Measurements from ENCODE around the gene KCNAB2.

KCNAB2 gene

DNA sequence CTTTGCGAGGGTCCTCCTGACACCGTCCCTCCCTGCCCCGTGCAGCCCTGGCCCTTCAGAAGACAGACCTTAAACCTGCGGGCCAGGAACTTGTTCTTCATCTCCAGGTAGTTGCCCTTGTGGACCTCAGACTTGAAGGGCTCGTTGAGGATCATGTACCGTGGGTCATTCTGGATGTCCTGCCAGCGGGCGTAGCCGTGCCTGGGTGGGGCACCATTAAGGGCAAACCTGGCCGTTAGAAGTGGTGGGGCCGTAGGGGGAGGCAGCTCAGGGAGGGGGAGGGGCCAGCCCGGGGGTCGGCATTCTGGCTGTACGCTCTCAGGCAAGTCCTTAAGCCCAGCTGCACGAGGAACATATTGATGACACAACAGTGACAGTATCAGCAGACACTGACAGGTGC lies 64.6 kb downstream of the KCNAB2 start:
- no peaks in the 10 kb centered on the region for H3K4me1 ChIP-seq
- TF ChIP-seq CTCF (IDR thresholded peaks at IDR 0.05) = no peak

DNA sequence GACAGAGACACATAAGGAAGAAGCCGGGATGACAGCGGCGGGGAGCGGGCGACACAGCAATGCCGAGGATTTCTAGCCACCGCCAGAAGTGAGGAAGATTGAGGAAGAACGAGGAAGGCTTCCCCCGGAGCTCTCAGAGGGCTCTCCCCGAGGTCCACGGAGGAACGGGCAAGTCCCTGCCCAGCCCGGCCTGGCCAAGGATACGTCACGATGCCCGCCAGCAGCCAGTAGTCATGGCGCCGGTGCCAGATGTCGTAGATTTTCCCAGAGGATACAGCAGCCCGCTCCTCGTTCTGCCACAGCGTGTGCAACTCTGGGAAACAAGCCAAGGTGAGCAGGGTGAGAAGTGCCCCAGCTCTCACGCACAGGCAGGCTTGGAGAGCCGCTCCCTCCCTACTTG lies 65.9 kb downstream of the KCNAB2 start:
- no peak overlapping the region for H3K4me2 ChIP-seq (ENCODE audit: low read length)
- no peaks in the 10 kb centered on the region for H3K36me3 ChIP-seq (ENCODE audit: control insufficient read depth, insufficient read depth, low read length)

More for the DNA sequence above, 64.6 kb downstream of the KCNAB2 start:
- Histone ChIP-seq H3K27me3 (ENCODE audit: control insufficient read depth, insufficient read depth, low read length) (no peaks in the 10 kb centered on the region), H3K9me3 (ENCODE audit: control insufficient read depth, low read length) (no peaks in the 10 kb centered on the region), H3K36me3 (ENCODE audit: control insufficient read depth, insufficient read depth, low read length) (no peaks in the 10 kb centered on the region), H2AFZ (no peak overlapping the region), H3K4me2 (ENCODE audit: low read length) (no peak overlapping the region), H3K27ac (no peak overlapping the region), H3K79me2 (no peaks in the 10 kb centered on the region), H3K9ac (no peak overlapping the region), H3K4me3 (ENCODE audit: low read depth, low read length) (no peak overlapping the region)

DNA sequence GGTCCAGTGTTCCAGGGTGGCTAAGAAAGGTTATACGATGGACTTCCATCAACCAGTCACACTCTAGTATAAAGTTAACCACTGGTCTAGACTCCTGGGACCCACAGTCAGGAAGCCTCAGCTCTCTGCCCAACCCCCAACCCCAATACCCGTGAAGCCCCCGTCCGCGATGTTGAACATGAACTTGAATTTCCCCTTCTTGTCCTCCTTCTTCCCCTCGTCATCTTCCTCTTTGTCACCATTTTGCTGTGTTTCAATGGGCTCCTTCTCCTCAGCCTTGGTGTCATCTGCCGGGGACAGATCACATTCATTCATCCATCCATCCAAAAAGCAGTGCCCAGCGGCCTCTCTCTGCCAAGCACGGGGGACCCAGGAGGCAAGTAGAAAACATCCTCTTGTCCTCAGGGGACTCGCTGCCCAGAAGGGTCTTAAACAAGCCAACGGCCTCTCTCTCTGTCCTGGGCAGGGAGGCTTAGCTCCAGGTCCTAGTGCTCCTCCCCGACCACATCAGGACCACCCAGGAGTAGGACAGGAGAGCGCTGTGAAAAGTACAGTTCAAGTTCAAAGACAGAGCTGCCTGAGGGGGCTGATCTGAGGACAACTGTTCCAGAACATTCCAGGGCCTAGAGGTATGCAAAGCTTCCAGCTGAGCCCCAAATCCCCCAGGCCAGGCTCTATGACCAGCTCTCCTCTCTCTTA lies 66.5 kb downstream of the KCNAB2 start:
- TF ChIP-seq CTCF (IDR thresholded peaks at IDR 0.05) = no peak
- Histone ChIP-seq H3K9ac (no peak overlapping the region), H3K4me2 (ENCODE audit: low read length) (no peak overlapping the region), H3K79me2 (no peaks in the 10 kb centered on the region), H3K4me1 (no peaks in the 10 kb centered on the region), H3K9me3 (ENCODE audit: control insufficient read depth, low read length) (no peaks in the 10 kb centered on the region), H3K4me3 (ENCODE audit: low read depth, low read length) (no peak overlapping the region), H3K27ac (no peak overlapping the region), H3K27me3 (ENCODE audit: control insufficient read depth, insufficient read depth, low read length) (no peaks in the 10 kb centered on the region), H3K36me3 (ENCODE audit: control insufficient read depth, insufficient read depth, low read length) (no peaks in the 10 kb centered on the region), H2AFZ (no peak overlapping the region)

More for the DNA sequence above, 65.9 kb downstream of the KCNAB2 start:
- no peak overlapping the region for H3K9ac ChIP-seq
- H3K4me1 ChIP-seq = no peaks in the 10 kb centered on the region
- no peak for TF ChIP-seq CTCF (IDR thresholded peaks at IDR 0.05)
- no peaks in the 10 kb centered on the region for H3K9me3 ChIP-seq (ENCODE audit: control insufficient read depth, low read length)
- H3K27ac ChIP-seq = no peak overlapping the region
- no peak overlapping the region for H2AFZ ChIP-seq
- H3K79me2 ChIP-seq = no peaks in the 10 kb centered on the region
- no peak overlapping the region for H3K4me3 ChIP-seq (ENCODE audit: low read depth, low read length)
- H3K27me3 ChIP-seq (ENCODE audit: control insufficient read depth, insufficient read depth, low read length) = no peaks in the 10 kb centered on the region

GRCh38 chr1:6112690-6113005 lies 67.0 kb downstream of the KCNAB2 start:
- H3K27ac ChIP-seq = no peak overlapping the region
- no peaks in the 10 kb centered on the region for H3K9me3 ChIP-seq (ENCODE audit: control insufficient read depth, low read length)
- H3K4me1 ChIP-seq = no peaks in the 10 kb centered on the region
- no peak overlapping the region for H3K4me3 ChIP-seq (ENCODE audit: low read depth, low read length)
- no peaks in the 10 kb centered on the region for H3K36me3 ChIP-seq (ENCODE audit: control insufficient read depth, insufficient read depth, low read length)
- H3K9ac ChIP-seq = no peak overlapping the region
- H3K4me2 ChIP-seq (ENCODE audit: low read length) = no peak overlapping the region
- TF ChIP-seq CTCF (IDR thresholded peaks at IDR 0.05) = no peak
- no peaks in the 10 kb centered on the region for H3K79me2 ChIP-seq
- H2AFZ ChIP-seq = no peak overlapping the region
- H3K27me3 ChIP-seq (ENCODE audit: control insufficient read depth, insufficient read depth, low read length) = no peaks in the 10 kb centered on the region

DNA sequence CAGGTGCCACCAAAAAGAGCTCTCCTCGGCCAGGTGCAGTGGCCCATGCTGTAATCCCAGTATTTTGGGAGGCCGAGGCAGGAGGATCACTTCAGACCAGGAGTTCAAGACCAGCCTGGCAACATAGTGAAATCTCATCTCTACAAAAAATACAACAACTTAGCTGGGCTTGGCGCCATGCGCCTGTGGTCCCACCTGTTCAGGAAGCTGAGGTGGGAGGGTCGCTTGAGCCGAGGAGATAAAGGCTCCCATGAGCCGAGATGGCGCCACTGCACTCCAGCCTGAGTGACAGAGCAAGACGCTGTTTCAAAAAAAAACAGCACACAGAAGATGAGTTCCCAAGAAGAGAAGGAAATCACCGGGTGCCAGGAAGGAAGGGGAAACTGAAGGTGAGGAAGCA lies 67.4 kb downstream of the KCNAB2 start:
- Histone ChIP-seq H3K9me3 (ENCODE audit: control insufficient read depth, low read length) (no peaks in the 10 kb centered on the region), H3K4me1 (no peaks in the 10 kb centered on the region), H2AFZ (no peak overlapping the region), H3K9ac (no peak overlapping the region), H3K27me3 (ENCODE audit: control insufficient read depth, insufficient read depth, low read length) (no peaks in the 10 kb centered on the region), H3K4me2 (ENCODE audit: low read length) (no peak overlapping the region), H3K36me3 (ENCODE audit: control insufficient read depth, insufficient read depth, low read length) (no peaks in the 10 kb centered on the region), H3K27ac (no peak overlapping the region), H3K4me3 (ENCODE audit: low read depth, low read length) (no peak overlapping the region), H3K79me2 (no peaks in the 10 kb centered on the region)
- no peak for TF ChIP-seq CTCF (IDR thresholded peaks at IDR 0.05)

Measured in parathyroid adenoma (tissue), 2 donors.